CD4-positive, alpha-beta memory T cell (primary cell): Measurements from ENCODE around the gene ZFP1. TPM values are rescaled to one million over a fixed set of nuclear protein-coding genes. Genes with fewer than 3 reads are reported as not detected.
A peak's percentile ranks its signal among the peaks of the same experiment; 100 is the strongest.

Source experiments
- CTCF ChIA-PET: fragments of 350-600 bp; sonication (Branson Sonifier 250); formaldehyde crosslinking; loops from one replicate; lab custom pipeline; 2021; ENCODE audit warnings: inconsistent platforms; ENCODE audit not compliant: partially characterized antibody; lab: Charles Lee
- POLR2A ChIA-PET: fragments of 350-600 bp; sonication (Branson Sonifier 250); formaldehyde crosslinking; loops from one replicate; lab custom pipeline; 2021; ENCODE audit not compliant: partially characterized antibody; lab: Charles Lee
- DNase-seq, 5 donors: peaks; one replicate each; pipeline versions ENCODE4 v3.0.0 to v3.0.0-alpha.2; 2020 to 2022; ENCODE audit warnings: mixed read lengths in 1 of 5
- H3K27ac ChIP-seq: one replicate; pipeline ENCODE4 v1.7.0; 2013; ENCODE audit warnings: low read depth, low read length
- H3K27me3 ChIP-seq: 2 replicates; pipeline ENCODE4 v1.7.0; 2013; ENCODE audit warnings: mild to moderate bottlenecking, low read length, moderate library complexity; ENCODE audit not compliant: insufficient read depth
- H3K36me3 ChIP-seq: 2 replicates; pipeline ENCODE4 v1.7.0; 2013; ENCODE audit warnings: mild to moderate bottlenecking, low read length, moderate library complexity; ENCODE audit not compliant: insufficient read depth
- H3K4me1 ChIP-seq: 2 replicates; pipeline ENCODE4 v1.7.0; 2013; ENCODE audit warnings: mild to moderate bottlenecking, low read length, moderate library complexity; ENCODE audit not compliant: insufficient read depth
- H3K4me3 ChIP-seq, 2 donors: one replicate each; pipeline ENCODE4 v1.7.0; 2013; ENCODE audit warnings: low read length in 2 of 2, mild to moderate bottlenecking in 1 of 2
- H3K9me3 ChIP-seq, 2 donors: one replicate each; pipeline ENCODE4 v1.7.0; 2013; ENCODE audit warnings: low read length in 2 of 2, control low read depth in 1 of 2; ENCODE audit not compliant: control insufficient read depth in 1 of 2
- H3K27ac Mint-ChIP-seq, 7 donors: one replicate each; pipeline ENCODE4 v1.8.0; 2020 to 2021; ENCODE audit warnings: mixed read lengths in 7 of 7, mild to moderate bottlenecking in 6 of 7, inconsistent platforms in 3 of 7, moderate library complexity in 3 of 7
- H3K27me3 Mint-ChIP-seq, 2 donors: one replicate each; pipeline ENCODE4 v1.8.0; 2020 to 2021; ENCODE audit warnings: mixed read lengths in 2 of 2
- H3K36me3 Mint-ChIP-seq, 2 donors: one replicate each; pipeline ENCODE4 v1.8.0; 2020 to 2021; ENCODE audit warnings: mixed read lengths in 2 of 2, inconsistent platforms in 1 of 2, mild to moderate bottlenecking in 1 of 2
- H3K4me1 Mint-ChIP-seq, 4 donors: one replicate each; pipeline ENCODE4 v1.8.0; 2020 to 2021; ENCODE audit warnings: mixed read lengths in 4 of 4, mild to moderate bottlenecking in 1 of 4
- H3K4me3 Mint-ChIP-seq, 8 donors: one replicate each; pipeline ENCODE4 v1.8.0; 2020 to 2021; ENCODE audit warnings: mixed read lengths in 8 of 8, mild to moderate bottlenecking in 7 of 8, moderate library complexity in 6 of 8, inconsistent platforms in 3 of 8
- H3K9me3 Mint-ChIP-seq, 8 donors: one replicate each; pipeline ENCODE4 v1.8.0; 2020 to 2021; ENCODE audit warnings: mixed read lengths in 8 of 8, mild to moderate bottlenecking in 5 of 8, inconsistent platforms in 3 of 8, moderate library complexity in 1 of 8
- intact Hi-C: fragments of 100-400 bp; cut with micrococcal nuclease; formaldehyde crosslinking; loops from one replicate; pipeline ENCODE4 v1.15.1; 2023
- polyA plus RNA-seq, 2 donors: library from polyadenylated mRNA; unstranded; fragments of 300-500 nt; fragmentation: Illumina TruSeq; gene quantifications; one replicate each; pipeline ENCODE4 v1.2.3, GENCODE V29; 2021
- total RNA-seq, 2 experiments: library from RNA; stranded (reverse); gene quantifications; one replicate each; pipeline ENCODE4 v1.2.3, GENCODE V29; 2021

ZFP1 gene
- total and polyA plus RNA-seq, 4 experiments from 2014 or later, result 11.7 to 22.3 (median 15.9) TPM

GRCh38 chr16:75102595-75102994 lies 45.7 kb upstream of the ZFP1 start:
- H3K27me3 Mint-ChIP-seq, result no peaks in the 10 kb centered on the region
- H3K36me3 Mint-ChIP-seq, result no peaks in the 10 kb centered on the region
- POLR2A ChIA-PET, result no interaction called here
- CTCF ChIA-PET, result interaction anchor here (1.5 to 6.9 kb wide), 3 partner anchors 8 to 104 kb away, joined by 3 to 98 read pairs (median 6); partner anchors contain the start of gene ZNRF1
- Histone ChIP-seq H3K9me3 (no peaks in the 10 kb centered on the region), H3K27ac (no peak overlapping the region), H3K27me3 (no peaks in the 10 kb centered on the region), H3K4me3 (no peak overlapping the region), H3K4me1 (peaks cover 61% of the 10 kb centered on the region), H3K36me3 (no peaks in the 10 kb centered on the region)
- intact Hi-C loops, result no loop called here
- peak overlapping the region; percentile 25 to 85 (median 76) for H3K27ac Mint-ChIP-seq
- H3K4me3 Mint-ChIP-seq, result no peak overlapping the region
- H3K9me3 Mint-ChIP-seq, result peaks cover 0 to 3% (median 0%) of the 10 kb centered on the region in 8 donors
- H3K4me1 Mint-ChIP-seq, result peaks cover 34 to 75% (median 49%) of the 10 kb centered on the region in 4 donors
- no peak for DNase-seq

GRCh38 chr16:75103994-75104393 lies 44.3 kb upstream of the ZFP1 start:
- Mint-ChIP-seq H3K4me1 (peaks cover 35 to 76% (median 47%) of the 10 kb centered on the region in 4 donors), H3K27ac (peak overlapping the region in 4 of 7 donors; percentile 1 to 55 (median 32)), H3K9me3 (peaks cover 0 to 5% (median 0%) of the 10 kb centered on the region in 8 donors), H3K36me3 (no peaks in the 10 kb centered on the region), H3K4me3 (no peak overlapping the region), H3K27me3 (no peaks in the 10 kb centered on the region)
- intact Hi-C loops, result no loop called here
- Histone ChIP-seq H3K9me3 (no peaks in the 10 kb centered on the region), H3K4me3 (no peak overlapping the region), H3K27ac (no peak overlapping the region), H3K36me3 (no peaks in the 10 kb centered on the region), H3K27me3 (no peaks in the 10 kb centered on the region), H3K4me1 (peaks cover 61% of the 10 kb centered on the region)
- DNase-seq, result no peak
- ChIA-PET POLR2A (no interaction called here), CTCF (no interaction called here)

- H3K27ac Mint-ChIP-seq, result peak overlapping the region in 2 of 7 donors; percentile 24 to 51
- intact Hi-C loops, result no loop called here
- ChIA-PET POLR2A (interaction anchor here (1.6 to 1.8 kb wide), 3 partner anchors 9 to 107 kb away, joined by 3 to 5 read pairs (median 3); partner anchors contain the start of gene ZNRF1), CTCF (interaction anchor here (1.3 kb wide), 1 partner anchor 30 kb away, joined by 6 read pairs; no protein-coding TSS in a partner anchor)
- H3K36me3 Mint-ChIP-seq, result no peaks in the 10 kb centered on the region
- Histone ChIP-seq H3K9me3 (no peaks in the 10 kb centered on the region), H3K27me3 (no peaks in the 10 kb centered on the region), H3K4me3 (no peak overlapping the region), H3K27ac (no peak overlapping the region), H3K4me1 (peaks cover 61% of the 10 kb centered on the region), H3K36me3 (no peaks in the 10 kb centered on the region)
- H3K27me3 Mint-ChIP-seq, result no peaks in the 10 kb centered on the region
- H3K9me3 Mint-ChIP-seq, result peaks cover 0 to 5% (median 0%) of the 10 kb centered on the region in 8 donors
- no peak overlapping the region for H3K4me3 Mint-ChIP-seq
- peaks cover 36 to 76% (median 48%) of the 10 kb centered on the region in 4 donors for H3K4me1 Mint-ChIP-seq
- DNase-seq, result no peak
Observed at GRCh38 chr16:75104836-75105235, 43.5 kb upstream of the ZFP1 start.

- POLR2A ChIA-PET, result interaction anchor here (1.0 to 1.8 kb wide), 4 partner anchors 9 to 107 kb away, joined by 3 to 5 read pairs (median 3); partner anchors contain the start of gene ZNRF1
- no peaks in the 10 kb centered on the region for H3K27me3 ChIP-seq
- Mint-ChIP-seq H3K9me3 (peaks cover 0 to 5% (median 0%) of the 10 kb centered on the region in 8 donors), H3K4me3 (peak overlapping the region in 3 of 8 donors; percentile 3 to 28 (median 20)), H3K4me1 (peaks cover 35 to 76% (median 48%) of the 10 kb centered on the region in 4 donors), H3K27me3 (no peaks in the 10 kb centered on the region), H3K36me3 (no peaks in the 10 kb centered on the region), H3K27ac (peak overlapping the region; percentile 12 to 86 (median 49))
- intact Hi-C loops, result no loop called here
- H3K27ac ChIP-seq, result no peak overlapping the region
- CTCF ChIA-PET, result interaction anchor here (0.6 to 1.3 kb wide), 3 partner anchors 25 to 241 kb away, joined by 3 to 6 read pairs (median 3); no protein-coding TSS in a partner anchor
- H3K9me3 ChIP-seq, result no peaks in the 10 kb centered on the region
- H3K36me3 ChIP-seq, result no peaks in the 10 kb centered on the region
- H3K4me3 ChIP-seq, result no peak overlapping the region
- peaks cover 61% of the 10 kb centered on the region for H3K4me1 ChIP-seq
- no peak for DNase-seq
Observed at GRCh38 chr16:75105306-75106061, 42.8 kb upstream of the ZFP1 start.

- ChIA-PET CTCF (interaction anchor here (0.6 to 7.5 kb wide), 5 partner anchors 26 to 242 kb away, joined by 3 to 254 read pairs (median 6); partner anchors contain the start of gene ZNRF1), POLR2A (interaction anchor here (1.0 to 1.8 kb wide), 4 partner anchors 10 to 108 kb away, joined by 3 to 5 read pairs (median 3); partner anchors contain the start of gene ZNRF1)
- DNase-seq, result no peak
- intact Hi-C loops, result no loop called here
- H3K27ac ChIP-seq, result peak overlapping the region; percentile 15
- peaks cover 68% of the 10 kb centered on the region for H3K4me1 ChIP-seq
- no peaks in the 10 kb centered on the region for H3K36me3 ChIP-seq
- Mint-ChIP-seq H3K4me3 (peak overlapping the region in 6 of 8 donors; percentile 26 to 64 (median 45)), H3K27me3 (peaks cover 0 to 1% of the 10 kb centered on the region in 2 donors), H3K27ac (peak overlapping the region; percentile 40 to 92 (median 81)), H3K4me1 (peaks cover 39 to 80% (median 54%) of the 10 kb centered on the region in 4 donors), H3K36me3 (no peaks in the 10 kb centered on the region), H3K9me3 (peaks cover 0 to 3% (median 0%) of the 10 kb centered on the region in 8 donors)
- H3K9me3 ChIP-seq, result no peaks in the 10 kb centered on the region
- no peak overlapping the region for H3K4me3 ChIP-seq
- H3K27me3 ChIP-seq, result no peaks in the 10 kb centered on the region
Observed at GRCh38 chr16:75106351-75107274, 41.7 kb upstream of the ZFP1 start.

- no peaks in the 10 kb centered on the region for H3K27me3 ChIP-seq
- peaks cover 68% of the 10 kb centered on the region for H3K4me1 ChIP-seq
- no peak for DNase-seq
- H3K27ac ChIP-seq, result peak overlapping the region; percentile 15
- POLR2A ChIA-PET, result interaction anchor here (3.5 to 4.3 kb wide), 2 partner anchors 8 to 33 kb away, joined by 45 to 48 read pairs; no protein-coding TSS in a partner anchor
- H3K9me3 Mint-ChIP-seq, result peaks cover 0 to 3% (median 0%) of the 10 kb centered on the region in 8 donors
- peaks cover 0 to 1% of the 10 kb centered on the region in 2 donors for H3K27me3 Mint-ChIP-seq
- CTCF ChIA-PET, result interaction anchor here (5.1 to 7.5 kb wide), 3 partner anchors 32 to 121 kb away, joined by 54 to 254 read pairs (median 62); partner anchors contain the start of genes WDR59 and ZNRF1
- no peak overlapping the region for H3K4me3 ChIP-seq
- peak overlapping the region in 4 of 8 donors; percentile 21 to 61 (median 47) for H3K4me3 Mint-ChIP-seq
- H3K36me3 Mint-ChIP-seq, result no peaks in the 10 kb centered on the region
- no peaks in the 10 kb centered on the region for H3K36me3 ChIP-seq
- no peaks in the 10 kb centered on the region for H3K9me3 ChIP-seq
- intact Hi-C loops, result no loop called here
- H3K27ac Mint-ChIP-seq, result peak overlapping the region; percentile 15 to 92 (median 87)
- peaks cover 37 to 80% (median 54%) of the 10 kb centered on the region in 4 donors for H3K4me1 Mint-ChIP-seq
Observed at GRCh38 chr16:75107505-75107904, 40.8 kb upstream of the ZFP1 start.
